HG02571 (cell line): ENCODE measurements around the gene WFS1.

Source experiments
- ATAC-seq: cut with Tn5 transposase; IDR thresholded peaks from one replicate; pipeline ENCODE4 v1.9.1; 2021; ENCODE audit warnings: mild to moderate bottlenecking, moderate library complexity; ENCODE audit not compliant: unreplicated experiment

The WFS1 gene

DNA sequence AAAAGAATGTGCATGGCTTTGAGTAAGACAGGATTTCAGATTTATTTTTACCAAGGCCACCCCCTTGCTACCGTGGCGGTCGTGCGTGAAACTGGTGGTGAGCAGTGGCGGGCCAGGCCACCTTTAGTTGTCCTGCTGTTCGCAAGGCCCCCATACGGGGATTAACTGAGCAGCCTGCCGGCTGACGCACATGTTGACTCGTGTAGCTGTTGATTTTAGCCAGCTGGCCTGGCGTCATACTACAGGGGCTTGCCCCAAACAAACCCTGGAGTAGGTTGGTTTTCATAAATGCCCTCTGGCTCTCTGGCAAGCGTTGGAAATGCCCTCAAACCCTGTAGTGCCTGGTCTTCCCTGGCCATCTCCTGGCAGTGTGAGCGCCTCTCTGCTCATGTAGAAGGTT is 28.4 kb downstream of the WFS1 start:
- no peak for ATAC-seq

DNA sequence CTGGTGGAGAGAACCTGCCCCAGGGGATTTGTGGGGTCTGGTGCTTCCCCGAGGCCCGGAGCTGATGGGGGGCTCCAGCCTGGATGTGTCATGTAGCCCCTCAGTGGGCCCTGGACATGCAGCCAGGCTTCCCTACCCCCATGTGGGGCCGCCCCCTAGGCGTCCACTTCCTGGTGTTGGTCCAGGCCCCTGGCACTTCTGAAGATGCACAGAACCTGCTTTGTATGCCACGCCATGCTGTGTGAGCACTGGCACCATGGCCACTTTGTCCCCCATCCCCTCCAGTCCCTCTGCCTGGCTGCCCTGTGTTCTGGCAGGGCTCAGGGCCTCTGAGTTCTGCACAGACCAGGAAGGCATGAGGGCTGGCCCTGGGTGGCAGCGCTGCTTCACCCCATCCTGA is 29.2 kb downstream of the WFS1 start:
- no peak for ATAC-seq

DNA sequence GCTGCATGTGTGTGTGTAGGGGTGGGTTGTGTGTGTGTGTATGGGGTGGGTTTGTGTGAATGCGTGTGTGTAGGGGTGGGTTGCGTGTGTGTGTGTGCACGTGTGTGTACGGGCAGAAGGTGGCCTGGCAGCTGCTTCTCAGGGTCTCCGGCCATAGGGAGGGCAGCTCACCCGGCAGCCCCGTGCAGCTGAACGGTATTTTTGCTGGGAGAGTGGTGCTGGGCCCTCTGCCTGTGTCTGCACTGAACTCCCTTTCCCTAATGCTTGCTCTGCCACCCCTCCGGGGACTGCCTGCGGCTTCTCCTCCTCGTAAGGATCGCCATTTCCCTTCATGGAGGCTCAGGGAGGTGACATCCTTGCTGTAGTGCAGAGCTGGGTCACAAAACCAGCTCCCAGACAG is 30.2 kb downstream of the WFS1 start:
- ATAC-seq: no peak

- ATAC-seq: no peak
Measured at GRCh38 chr4:6300359-6300758, 30.7 kb downstream of the WFS1 start.

GRCh38 chr4:6301051-6301731 is 31.5 kb downstream of the WFS1 start:
- ATAC-seq: no peak

- no peak for ATAC-seq
Measured at GRCh38 chr4:6301732-6302442, 32.2 kb downstream of the WFS1 start.

- ATAC-seq: no peak
Measured at GRCh38 chr4:6302869-6303268, 33.2 kb downstream of the WFS1 start.

- no peak for ATAC-seq
Measured at GRCh38 chr4:6303943-6304342, 34.3 kb downstream of the WFS1 start.

- no peak for ATAC-seq
Measured at GRCh38 chr4:6306299-6306698, 36.6 kb downstream of the WFS1 start.

GRCh38 chr4:6307230-6307629 is 37.6 kb downstream of the WFS1 start:
- ATAC-seq: no peak

DNA sequence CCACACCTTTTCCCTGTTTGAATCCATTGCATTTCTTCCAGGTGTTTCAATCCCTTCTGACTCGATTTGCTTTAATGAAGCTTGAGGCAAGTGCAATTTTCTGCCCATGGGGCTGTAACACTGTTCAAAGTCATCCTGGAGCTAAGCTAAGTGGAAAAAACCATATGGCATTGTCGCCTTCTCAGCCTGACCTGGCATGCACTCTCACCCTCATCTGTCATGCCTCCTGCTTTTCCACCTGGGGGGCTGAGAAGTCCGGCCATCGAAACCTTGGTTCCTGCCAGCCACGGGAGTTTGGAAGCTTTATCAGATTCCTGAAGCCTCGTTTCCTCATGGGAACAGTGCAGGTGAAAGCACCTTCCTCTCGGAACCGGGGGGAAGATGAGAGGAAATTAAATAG is 38.2 kb downstream of the WFS1 start:
- ATAC-seq: no peak

GRCh38 chr4:6308899-6309643 is 39.4 kb downstream of the WFS1 start:
- ATAC-seq: no peak

DNA sequence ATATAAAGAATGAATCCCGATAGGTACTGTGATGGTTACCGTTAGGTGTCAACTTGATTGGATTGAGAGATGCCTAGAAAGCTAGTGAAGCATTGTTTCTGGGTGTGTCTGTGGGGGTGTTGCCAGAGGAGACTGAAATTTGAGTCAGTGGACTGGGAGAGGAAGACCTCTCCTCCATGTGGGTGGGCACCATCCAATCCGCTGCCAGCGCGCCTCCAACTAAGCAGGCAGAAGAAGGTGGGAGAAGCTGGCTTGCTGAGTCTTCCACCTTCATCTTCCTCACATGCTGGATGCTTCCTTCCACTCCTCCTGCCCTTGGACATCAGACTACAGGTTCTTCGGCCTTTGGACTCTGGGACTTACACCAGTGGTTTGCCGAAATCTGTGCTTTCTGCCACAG is 40.1 kb downstream of the WFS1 start:
- ATAC-seq: no peak

DNA sequence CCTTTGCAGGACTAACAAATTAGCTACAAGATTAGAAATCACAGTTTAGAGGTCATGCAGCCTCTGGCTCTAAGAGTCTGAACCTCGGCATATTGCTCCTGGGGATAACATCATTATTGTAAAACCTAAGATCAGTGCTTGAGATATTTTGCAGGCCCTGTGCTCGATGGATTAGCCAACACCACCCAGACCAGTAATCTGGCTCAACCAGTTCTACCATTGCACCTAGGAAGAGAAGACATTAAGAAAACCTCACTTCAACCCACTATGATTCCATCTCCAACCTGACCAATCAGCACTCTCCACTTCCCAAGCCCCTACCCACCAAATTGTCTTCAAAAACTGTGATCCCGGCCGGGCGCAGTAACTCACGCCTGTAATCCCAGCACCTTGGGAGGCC is 43.6 kb downstream of the WFS1 start:
- ATAC-seq: no peak

GRCh38 chr4:6316461-6317003 is 46.9 kb downstream of the WFS1 start:
- ATAC-seq: no peak

DNA sequence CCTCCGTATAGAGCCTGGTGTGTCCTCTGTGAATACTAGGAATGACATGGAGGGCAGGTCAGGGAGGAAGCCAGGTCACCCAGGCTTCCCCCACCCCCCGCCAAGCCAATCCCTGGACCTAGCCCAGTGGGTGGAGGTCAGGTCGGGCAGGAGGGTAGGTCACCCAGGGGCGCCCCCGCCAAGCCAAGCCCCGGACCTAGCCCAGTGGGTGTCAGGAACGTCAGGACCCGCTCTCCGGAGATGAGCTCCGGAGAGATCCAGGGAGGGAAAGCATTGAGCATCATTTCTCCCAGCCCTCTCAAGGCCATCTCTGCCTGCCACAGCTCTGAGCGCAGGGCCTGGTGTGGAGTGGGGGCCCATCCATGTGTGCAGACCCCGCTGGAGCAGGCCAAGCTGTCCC is 48.6 kb downstream of the WFS1 start:
- ATAC-seq: no peak

DNA sequence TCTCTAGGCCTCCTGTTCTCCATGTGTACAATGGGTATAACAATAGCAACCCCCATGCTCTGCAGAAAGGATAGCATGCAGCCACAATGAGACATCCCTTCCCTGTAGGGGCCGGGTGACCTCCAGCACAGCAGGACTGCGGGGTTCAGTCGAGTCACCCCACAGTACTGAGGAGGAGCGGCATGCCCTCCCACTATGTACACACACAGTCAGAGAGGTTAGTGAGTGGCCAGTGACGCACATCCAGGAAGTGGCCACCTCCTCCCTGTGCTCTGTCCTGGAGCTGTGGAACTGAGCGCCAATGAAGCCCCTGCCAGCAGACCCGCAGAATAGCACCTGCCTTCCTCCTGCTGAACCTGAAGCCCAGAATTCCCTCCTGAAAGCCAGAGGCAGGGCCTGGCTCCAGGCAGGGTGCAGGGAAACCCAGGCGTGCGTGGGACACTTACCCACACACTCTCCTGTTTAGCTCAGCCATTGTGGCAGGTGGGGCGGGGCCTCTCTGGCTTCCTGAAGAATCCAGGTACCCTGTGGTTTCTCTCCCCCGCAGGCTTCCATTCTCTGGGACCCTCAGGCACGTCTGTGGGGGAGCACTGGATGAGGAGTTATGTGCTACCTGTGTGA is 50.0 kb downstream of the WFS1 start:
- ATAC-seq: no peak

GRCh38 chr4:6320663-6321062 is 51.0 kb downstream of the WFS1 start:
- no peak for ATAC-seq

DNA sequence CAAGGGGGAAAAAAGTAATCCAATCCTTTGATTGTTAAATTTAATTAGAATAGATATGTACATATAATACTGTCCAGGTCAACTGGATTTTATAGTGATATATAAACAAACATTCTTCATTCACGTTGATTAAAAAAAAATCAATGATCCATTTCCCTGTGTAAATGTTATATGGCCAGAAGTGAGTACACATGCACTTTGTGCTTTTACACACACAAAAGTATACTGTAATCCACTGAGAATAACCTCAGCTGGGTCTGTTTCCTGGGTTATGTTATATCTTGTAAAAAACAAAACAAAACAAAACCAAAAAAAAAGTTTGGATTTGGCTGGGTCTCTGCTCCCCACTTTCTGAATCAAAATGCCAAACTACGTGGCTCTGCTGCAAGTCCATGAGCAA is 51.7 kb downstream of the WFS1 start:
- no peak for ATAC-seq

GRCh38 chr4:6322067-6322760 is 52.6 kb downstream of the WFS1 start:
- ATAC-seq: no peak
